Ecto neural progenitor cell (in vitro differentiated cells): ENCODE results near the gene TMEM87A.
A peak's percentile ranks its signal among the peaks of the same experiment; 100 is the strongest.
"Not testable (repeated sequence)": the region's sequence is repeated elsewhere in the genome, so short reads cannot be mapped to it uniquely, and the experiment has no call there.

Experiments
- DNase-seq: peaks from one replicate; pipeline ENCODE4 v3.0.0-alpha.2; 2018; ENCODE audit warnings: low spot score

Gene TMEM87A

GRCh38 chr15:42270996-42271395, 2.2 kb downstream of the TMEM87A start:
- no peak for DNase-seq

DNA sequence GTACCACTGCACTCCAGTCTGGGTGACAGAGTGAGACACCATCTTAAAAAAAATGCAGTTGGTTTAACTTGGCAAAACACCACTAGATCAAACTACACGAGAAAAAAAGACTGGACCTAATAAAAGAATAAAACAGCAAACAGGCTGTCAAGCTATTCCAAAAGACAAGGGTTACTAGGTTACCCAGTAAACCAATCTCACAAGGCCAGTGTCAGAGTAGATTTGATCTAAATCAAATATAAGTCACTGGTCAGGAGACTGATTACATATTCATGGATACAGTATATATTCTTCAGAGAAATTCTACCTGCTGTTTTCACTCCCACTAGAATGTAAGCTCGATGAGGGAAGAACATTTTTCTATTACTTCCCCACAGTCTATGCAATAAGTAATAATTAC, 2.7 kb downstream of the TMEM87A start:
- DNase-seq, result no peak

- DNase-seq, result no peak
Measured at GRCh38 chr15:42267286-42267685, 5.9 kb downstream of the TMEM87A start.

- DNase-seq, result no peak
Measured at GRCh38 chr15:42264795-42265194, 8.4 kb downstream of the TMEM87A start.

DNA sequence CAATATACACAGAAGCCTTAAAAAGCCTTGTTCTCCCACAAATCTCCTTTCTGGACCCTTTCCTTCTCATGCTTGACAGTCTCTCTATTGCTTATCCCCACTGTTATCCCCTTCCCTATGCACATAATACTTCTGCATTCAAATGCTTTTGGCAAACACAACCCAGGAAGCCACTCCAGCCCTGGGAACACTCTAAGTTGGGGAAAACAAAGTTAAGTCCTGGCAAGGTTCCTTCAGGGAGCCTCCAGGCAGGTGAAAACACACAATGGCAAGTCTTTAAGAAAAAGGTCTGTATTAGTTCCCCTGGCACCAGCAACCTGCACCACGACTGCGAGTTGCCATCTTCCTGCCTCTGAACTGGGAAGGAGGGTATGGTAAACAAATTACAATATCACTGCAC, 19.9 kb downstream of the TMEM87A start:
- DNase-seq, result no peak

GRCh38 chr15:42240823-42241222, 32.4 kb downstream of the TMEM87A start:
- DNase-seq, result no peak

- DNase-seq, result no peak
Measured at GRCh38 chr15:42239528-42240182, 33.6 kb downstream of the TMEM87A start.

DNA sequence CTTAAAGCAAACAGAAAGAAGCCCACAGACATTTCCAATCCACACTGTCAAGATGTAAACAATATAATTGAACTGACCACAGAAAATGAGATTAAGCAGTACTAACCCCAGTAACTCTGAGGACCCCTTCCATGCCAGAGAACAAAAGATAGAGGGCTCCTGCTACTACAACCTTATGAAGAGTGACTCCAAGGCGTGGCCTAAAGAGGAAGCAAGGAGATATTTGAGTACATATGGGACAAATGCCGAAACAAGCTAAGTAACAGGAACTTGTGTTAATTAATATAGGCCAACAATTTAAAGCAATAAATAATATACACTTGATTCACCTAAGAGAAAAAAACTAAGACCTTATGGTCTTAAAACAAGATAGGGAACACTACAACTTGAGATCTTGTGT, 40.1 kb downstream of the TMEM87A start:
- DNase-seq, result no peak

GRCh38 chr15:42232606-42233005, 40.6 kb downstream of the TMEM87A start:
- DNase-seq, result no peak

DNA sequence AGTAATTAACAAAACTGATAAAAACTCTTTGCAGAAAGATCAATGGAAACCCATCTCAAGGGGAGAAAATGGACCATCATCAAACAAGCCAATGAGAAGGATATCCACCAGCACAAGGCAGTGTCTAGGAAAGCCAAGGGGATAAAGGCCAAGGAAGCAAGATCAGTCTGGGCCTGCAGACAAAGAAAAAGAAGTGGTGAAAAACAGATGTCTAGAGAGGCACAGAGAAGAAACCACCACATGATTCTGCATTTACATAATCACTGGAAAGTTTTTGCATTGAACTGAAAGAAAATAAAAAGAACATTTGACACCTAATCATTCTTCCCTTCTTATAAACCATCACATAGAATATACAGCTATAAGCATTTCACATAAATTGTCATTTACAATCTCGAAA, 42.1 kb downstream of the TMEM87A start:
- no peak for DNase-seq

DNA sequence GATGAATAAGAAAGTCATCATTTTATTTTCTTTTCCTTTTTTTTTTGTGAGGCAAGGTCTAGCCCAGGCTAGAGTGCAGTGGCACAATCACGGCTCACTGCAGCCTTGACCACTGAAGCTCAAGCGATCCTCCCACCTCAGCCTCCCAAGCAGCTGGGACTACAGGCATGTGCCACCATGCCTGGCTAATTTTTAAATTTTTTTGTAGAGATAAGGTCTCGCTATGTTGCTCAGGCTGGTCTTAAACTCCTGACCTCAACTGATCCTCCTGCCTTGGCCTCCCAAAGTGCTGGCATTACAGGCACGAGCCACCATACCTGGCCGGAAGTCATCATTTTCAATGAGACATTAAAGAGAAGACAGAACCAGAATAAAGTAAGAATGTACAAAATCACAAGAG, 44.3 kb downstream of the TMEM87A start:
- not testable (repeated sequence) for DNase-seq

- no peak for DNase-seq
Measured at GRCh38 chr15:42228036-42228435, 45.2 kb downstream of the TMEM87A start.

DNA sequence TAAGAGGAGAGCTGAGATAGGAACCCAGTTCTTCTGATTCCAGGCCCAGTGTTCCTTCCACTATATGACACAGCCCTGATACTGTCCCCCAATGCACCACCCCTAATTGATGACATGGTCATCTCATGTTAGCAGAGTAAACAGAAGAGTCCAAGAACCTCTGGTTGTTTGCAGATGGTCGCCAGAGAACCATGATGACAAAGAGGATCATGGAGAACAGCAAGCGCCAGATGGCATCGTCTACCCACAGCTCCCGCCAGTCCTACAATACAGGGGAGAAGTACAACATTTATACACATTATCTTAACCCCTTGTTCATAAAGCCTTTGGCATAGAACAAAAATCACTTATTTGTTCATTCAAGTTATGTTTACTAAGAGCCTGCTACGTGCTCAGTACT, 46.6 kb downstream of the TMEM87A start:
- no peak for DNase-seq

DNA sequence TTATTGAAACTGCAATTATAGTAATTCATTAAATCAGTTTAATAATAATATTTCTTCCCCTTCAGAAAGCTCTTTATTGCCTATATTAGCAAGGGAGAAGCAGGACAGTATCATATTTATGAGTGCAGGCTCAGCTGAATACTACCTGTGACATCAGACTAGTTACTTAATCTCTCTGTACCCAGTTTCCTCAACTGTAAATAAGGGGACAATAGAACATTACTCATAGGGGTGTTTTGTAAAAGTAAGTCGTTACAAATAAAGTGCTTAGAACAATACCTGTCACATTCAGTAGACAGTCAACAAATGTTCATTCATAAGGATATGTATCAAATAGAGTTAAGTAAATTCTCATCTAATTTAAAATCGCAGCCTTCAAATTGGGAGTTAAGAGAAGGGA, 53.0 kb downstream of the TMEM87A start:
- no peak for DNase-seq

GRCh38 chr15:42218953-42219592, 54.2 kb downstream of the TMEM87A start:
- DNase-seq, result no peak

DNA sequence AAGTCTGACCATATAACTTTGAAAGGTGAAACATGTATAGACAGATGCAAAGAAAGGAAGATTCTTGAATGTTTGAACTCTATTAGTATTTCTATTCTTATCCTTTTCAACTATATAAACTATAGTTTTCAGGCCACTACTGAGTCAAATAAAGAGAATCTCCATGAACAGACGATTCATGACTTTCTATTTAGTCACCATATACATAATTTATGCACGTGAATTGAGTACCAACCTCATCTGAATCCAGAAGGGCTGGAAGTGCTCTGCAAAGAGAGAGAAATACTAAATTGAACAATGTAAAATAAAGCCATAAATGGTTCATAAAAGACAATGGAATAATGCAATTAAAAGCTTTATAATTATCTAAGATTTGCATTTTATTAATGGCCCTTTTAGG, 55.7 kb downstream of the TMEM87A start:
- no peak for DNase-seq

GRCh38 chr15:42215913-42216829, 57.1 kb downstream of the TMEM87A start:
- DNase-seq, result no peak

GRCh38 chr15:42214600-42214999, 58.6 kb downstream of the TMEM87A start:
- DNase-seq, result no peak

- no peak for DNase-seq
Measured at GRCh38 chr15:42213511-42213910, 59.7 kb downstream of the TMEM87A start.

DNA sequence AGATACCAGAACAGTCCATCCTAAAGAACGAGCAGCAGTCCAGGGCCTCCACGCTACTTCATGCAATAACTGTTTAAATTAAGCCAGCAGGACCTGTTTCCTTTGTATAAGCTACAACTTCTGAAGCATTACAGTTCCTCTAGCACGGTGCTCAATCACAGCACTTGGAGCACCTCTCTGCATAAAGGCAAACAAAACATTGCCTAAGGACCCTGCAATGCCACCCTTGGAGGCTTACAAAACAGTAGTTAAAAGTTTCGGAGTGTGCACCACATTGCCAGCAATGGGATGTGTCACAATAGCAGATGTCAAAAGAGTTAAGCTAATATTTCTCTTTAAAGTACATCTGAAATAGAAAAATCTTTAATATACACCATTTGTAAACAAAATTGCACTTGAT, 62.5 kb downstream of the TMEM87A start:
- no peak for DNase-seq

DNA sequence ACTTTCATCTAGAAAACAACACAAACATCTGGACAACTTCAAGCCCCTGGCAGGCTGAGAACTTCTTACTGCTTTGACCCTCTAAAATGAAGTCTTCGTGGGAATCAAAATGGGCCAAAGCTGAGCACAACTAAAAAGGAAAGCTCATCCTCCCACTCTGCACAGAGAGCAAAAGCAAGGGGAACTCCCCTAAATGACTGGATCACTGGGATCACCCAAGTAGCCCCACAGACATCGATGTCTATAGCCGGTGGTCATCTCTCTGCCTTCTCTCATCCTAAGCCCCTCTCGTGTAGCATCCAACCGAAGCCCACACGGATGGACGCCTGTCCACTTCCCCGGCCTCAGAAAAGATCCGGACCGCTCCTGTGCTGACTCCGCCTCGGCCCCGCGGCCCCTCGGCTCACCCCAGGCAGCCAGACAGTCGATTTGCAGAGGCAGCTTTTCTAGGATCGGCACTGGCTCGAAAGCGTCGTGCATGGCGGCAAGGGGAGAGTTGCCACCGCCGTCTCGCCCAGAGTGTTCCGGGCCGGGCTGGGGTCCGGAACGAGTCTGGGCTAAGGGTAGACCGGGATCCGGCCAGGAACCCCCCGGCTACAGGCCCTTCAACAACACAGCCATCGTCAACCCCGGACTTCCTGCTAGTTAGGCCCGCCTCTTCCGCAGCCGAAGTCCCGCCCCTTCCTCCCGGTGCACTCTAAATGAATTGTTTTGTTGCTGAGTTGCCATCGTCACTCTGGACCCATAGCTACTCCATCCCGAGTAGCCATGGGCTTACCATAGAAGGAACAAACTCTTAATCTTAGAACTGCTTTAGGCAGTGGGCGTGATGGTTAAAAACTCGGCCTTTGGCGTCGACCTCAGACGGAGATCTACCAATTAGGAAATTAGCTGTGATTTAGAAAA, 65.3 kb downstream of the TMEM87A start, which contains the start of gene VPS39:
Gene VPS39, minus strand, starts transcription at position 631 of the 906 bp plus-strand sequence. Its CDS starts 151 bp downstream, at position 480.
- peak; percentile 85 for DNase-seq

GRCh38 chr15:42206406-42206805, 66.8 kb downstream of the TMEM87A start:
- DNase-seq, result no peak
